Measurements from ENCODE around the gene RNPS1. TPM values are rescaled to one million over a fixed set of nuclear protein-coding genes. Genes with fewer than 3 reads are reported as not detected.

The RNPS1 gene
- total RNA-seq, 3 donors from 2014 or later, result 412 to 481 (median 413) TPM

GRCh38 chr16:2230376-2230775 is 37.5 kb downstream of the RNPS1 start:
- ATAC-seq (no peak), DNase-seq (no peak)
- H3K27me3 Mint-ChIP-seq (ENCODE audit: low read depth), result no peaks in the 10 kb centered on the region
- H3K9me3 Mint-ChIP-seq, result no peaks in the 10 kb centered on the region
- peaks cover 26% of the 10 kb centered on the region for H3K36me3 Mint-ChIP-seq (ENCODE audit: insufficient read depth)
- H3K4me3 Mint-ChIP-seq, result no peak overlapping the region
- H3K4me1 Mint-ChIP-seq (ENCODE audit: low read depth), result peaks cover 7% of the 10 kb centered on the region

DNA sequence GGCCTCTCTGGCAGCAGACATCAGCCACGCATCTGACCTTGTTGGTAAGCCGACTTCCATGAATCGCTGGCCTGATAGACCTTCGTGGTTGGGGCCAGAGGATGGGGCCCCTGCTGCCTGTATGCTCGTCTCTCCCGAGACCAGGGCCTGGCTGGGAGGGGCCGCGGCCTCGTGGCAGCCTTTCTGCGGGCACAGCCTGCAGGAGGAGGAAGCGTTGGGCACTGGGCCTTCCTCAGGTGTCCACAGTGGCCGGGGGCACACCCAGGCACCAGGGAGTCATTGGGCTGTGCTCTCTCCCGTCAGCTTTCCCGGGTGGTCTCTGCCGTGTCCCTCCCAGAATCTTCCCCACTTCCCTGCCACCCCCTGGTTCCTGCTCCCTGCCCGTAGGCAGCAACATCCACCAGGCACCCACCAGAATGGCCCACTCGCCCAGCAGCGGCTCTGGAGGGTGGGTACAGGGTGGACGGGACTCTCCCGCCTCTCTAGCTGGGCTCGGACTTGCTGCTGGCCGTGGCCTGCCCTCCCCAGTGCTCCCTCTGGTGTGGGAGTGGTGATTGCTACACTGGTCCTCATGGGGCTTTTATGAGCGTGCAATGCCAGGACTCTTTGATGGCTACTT is 38.2 kb downstream of the RNPS1 start:
- no peak for DNase-seq
- H3K36me3 Mint-ChIP-seq (ENCODE audit: insufficient read depth), result peaks cover 20% of the 10 kb centered on the region
- H3K9me3 Mint-ChIP-seq, result no peaks in the 10 kb centered on the region
- ATAC-seq, result no peak
- no peak overlapping the region for H3K4me3 Mint-ChIP-seq
- H3K27me3 Mint-ChIP-seq (ENCODE audit: low read depth), result no peaks in the 10 kb centered on the region
- peaks cover 9% of the 10 kb centered on the region for H3K4me1 Mint-ChIP-seq (ENCODE audit: low read depth)

- ATAC-seq (no peak), DNase-seq (no peak)
- no peaks in the 10 kb centered on the region for H3K9me3 Mint-ChIP-seq
- no peak overlapping the region for H3K4me3 Mint-ChIP-seq
- no peaks in the 10 kb centered on the region for H3K27me3 Mint-ChIP-seq (ENCODE audit: low read depth)
- H3K36me3 Mint-ChIP-seq (ENCODE audit: insufficient read depth), result peaks cover 20% of the 10 kb centered on the region
- peaks cover 15% of the 10 kb centered on the region for H3K4me1 Mint-ChIP-seq (ENCODE audit: low read depth)
Measured at GRCh38 chr16:2229091-2229490, 38.8 kb downstream of the RNPS1 start.

- ATAC-seq (no peak), DNase-seq (no peak)
- Mint-ChIP-seq H3K36me3 (ENCODE audit: insufficient read depth) (peaks cover 16% of the 10 kb centered on the region), H3K9me3 (no peaks in the 10 kb centered on the region), H3K4me1 (ENCODE audit: low read depth) (peaks cover 15% of the 10 kb centered on the region), H3K4me3 (no peak overlapping the region), H3K27me3 (ENCODE audit: low read depth) (no peaks in the 10 kb centered on the region)
Measured at GRCh38 chr16:2228161-2228824, 39.6 kb downstream of the RNPS1 start.

DNA sequence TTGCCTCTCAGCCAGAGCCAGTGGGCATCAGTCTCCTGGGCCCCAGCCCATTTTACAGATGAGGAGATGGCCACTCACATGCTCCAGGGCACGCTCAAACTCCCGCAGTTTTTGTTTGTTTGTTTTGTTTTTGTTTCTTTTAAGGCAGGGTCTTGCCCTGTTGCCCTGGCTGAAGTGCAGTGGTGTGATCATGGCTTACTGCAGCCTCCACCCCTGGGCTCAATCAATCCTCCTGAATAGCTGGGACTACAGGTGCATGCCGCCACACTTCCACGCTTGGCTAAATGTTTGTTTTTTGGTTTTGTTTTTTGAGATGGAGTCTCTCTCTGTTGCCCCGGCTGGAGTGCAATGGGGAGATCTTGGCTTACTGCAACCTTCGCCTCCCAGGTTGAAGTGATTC is 41.0 kb downstream of the RNPS1 start:
- Mint-ChIP-seq H3K36me3 (ENCODE audit: insufficient read depth) (peaks cover 15% of the 10 kb centered on the region), H3K9me3 (no peaks in the 10 kb centered on the region), H3K4me1 (ENCODE audit: low read depth) (peaks cover 17% of the 10 kb centered on the region), H3K27me3 (ENCODE audit: low read depth) (no peaks in the 10 kb centered on the region), H3K4me3 (no peak overlapping the region)
- ATAC-seq, result no peak
- no peak for DNase-seq

DNA sequence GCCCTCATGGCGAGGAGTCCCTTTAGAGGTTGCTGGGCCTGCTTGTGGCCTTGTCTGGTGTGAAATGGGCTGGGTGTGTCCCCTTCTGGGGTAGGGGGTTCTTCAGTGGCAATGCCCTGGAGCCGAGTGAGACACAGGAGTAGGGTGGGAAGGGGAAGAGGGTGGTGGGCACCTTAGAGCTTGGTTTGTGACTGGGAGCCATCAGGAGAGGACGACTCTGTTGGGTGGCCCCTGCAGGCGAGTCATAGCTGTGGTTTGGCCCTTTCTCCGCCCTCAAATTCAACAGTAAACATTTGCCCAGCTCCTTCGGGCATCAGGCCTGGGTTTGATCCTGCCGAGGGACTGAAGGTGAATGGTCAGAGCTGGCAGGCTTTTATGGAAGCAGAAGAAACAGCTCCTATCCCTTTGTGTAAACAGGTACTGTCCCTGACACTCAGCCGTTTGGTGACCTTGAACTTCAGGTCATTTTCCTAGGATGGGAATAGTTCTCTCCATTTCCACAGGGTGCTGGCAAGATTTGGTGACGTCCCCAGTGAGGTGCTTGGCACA is 41.6 kb downstream of the RNPS1 start:
- Mint-ChIP-seq H3K4me1 (ENCODE audit: low read depth) (peaks cover 17% of the 10 kb centered on the region), H3K27me3 (ENCODE audit: low read depth) (no peaks in the 10 kb centered on the region), H3K9me3 (no peaks in the 10 kb centered on the region), H3K36me3 (ENCODE audit: insufficient read depth) (peaks cover 13% of the 10 kb centered on the region), H3K4me3 (no peak overlapping the region)
- no peak for DNase-seq
- no peak for ATAC-seq

GRCh38 chr16:2223942-2224486 is 43.9 kb downstream of the RNPS1 start:
- DNase-seq (no peak), ATAC-seq (peak; percentile 23 to 35)
- peaks cover 17% of the 10 kb centered on the region for H3K4me1 Mint-ChIP-seq (ENCODE audit: low read depth)
- peaks cover 4% of the 10 kb centered on the region for H3K36me3 Mint-ChIP-seq (ENCODE audit: insufficient read depth)
- H3K27me3 Mint-ChIP-seq (ENCODE audit: low read depth), result no peaks in the 10 kb centered on the region
- H3K4me3 Mint-ChIP-seq, result peak overlapping the region; percentile 85
- no peaks in the 10 kb centered on the region for H3K9me3 Mint-ChIP-seq

- ATAC-seq, result peak; percentile 98
- peak within 1 kb of the TSS; percentile 85 for H3K4me3 Mint-ChIP-seq
- no peaks in the 10 kb centered on the region for H3K27me3 Mint-ChIP-seq (ENCODE audit: low read depth)
- H3K9me3 Mint-ChIP-seq, result no peaks in the 10 kb centered on the region
- H3K4me1 Mint-ChIP-seq (ENCODE audit: low read depth), result peaks cover 17% of the 10 kb centered on the region
- peak; percentile 99 for DNase-seq
- peaks cover 4% of the 10 kb centered on the region for H3K36me3 Mint-ChIP-seq (ENCODE audit: insufficient read depth)
Measured at GRCh38 chr16:2223221-2223941, 44.5 kb downstream of the RNPS1 start, which contains the start of gene E4F1. Gene E4F1, plus strand, starts transcription at chr16:2223591. Its CDS starts 23 bp downstream, at chr16:2223614.

- no peaks in the 10 kb centered on the region for H3K9me3 Mint-ChIP-seq
- peaks cover 6% of the 10 kb centered on the region for H3K36me3 Mint-ChIP-seq (ENCODE audit: insufficient read depth)
- no peak for ATAC-seq
- DNase-seq, result no peak
- peaks cover 15% of the 10 kb centered on the region for H3K4me1 Mint-ChIP-seq (ENCODE audit: low read depth)
- H3K27me3 Mint-ChIP-seq (ENCODE audit: low read depth), result no peaks in the 10 kb centered on the region
- peak overlapping the region; percentile 87 for H3K4me3 Mint-ChIP-seq
Measured at GRCh38 chr16:2216330-2216729, 51.6 kb downstream of the RNPS1 start.

DNA sequence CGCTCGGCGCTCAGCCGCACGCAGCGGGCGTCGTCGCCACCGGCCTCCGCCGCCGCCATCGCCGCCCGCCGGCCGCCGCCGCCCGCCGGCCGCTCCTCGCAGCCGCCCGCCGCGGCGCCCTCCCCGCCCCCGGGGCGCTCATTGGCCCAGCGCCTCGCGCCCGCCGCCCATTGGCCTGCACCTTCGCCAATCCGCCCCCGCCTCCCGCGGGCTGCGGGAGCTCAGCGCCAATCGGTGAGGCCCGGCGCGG is 53.3 kb downstream of the RNPS1 start, which contains the start of gene PGP:
Gene PGP, minus strand, starts transcription at position 122 of the 250 bp plus-strand sequence. Its CDS starts 63 bp downstream, at position 59.
- H3K36me3 Mint-ChIP-seq (ENCODE audit: insufficient read depth), result peaks cover 6% of the 10 kb centered on the region
- no peaks in the 10 kb centered on the region for H3K9me3 Mint-ChIP-seq
- H3K4me3 Mint-ChIP-seq, result peak within 1 kb of the TSS; percentile 87
- DNase-seq, result no peak
- peak; percentile 92 to 93 for ATAC-seq
- peaks cover 15% of the 10 kb centered on the region for H3K4me1 Mint-ChIP-seq (ENCODE audit: low read depth)
- no peaks in the 10 kb centered on the region for H3K27me3 Mint-ChIP-seq (ENCODE audit: low read depth)

DNA sequence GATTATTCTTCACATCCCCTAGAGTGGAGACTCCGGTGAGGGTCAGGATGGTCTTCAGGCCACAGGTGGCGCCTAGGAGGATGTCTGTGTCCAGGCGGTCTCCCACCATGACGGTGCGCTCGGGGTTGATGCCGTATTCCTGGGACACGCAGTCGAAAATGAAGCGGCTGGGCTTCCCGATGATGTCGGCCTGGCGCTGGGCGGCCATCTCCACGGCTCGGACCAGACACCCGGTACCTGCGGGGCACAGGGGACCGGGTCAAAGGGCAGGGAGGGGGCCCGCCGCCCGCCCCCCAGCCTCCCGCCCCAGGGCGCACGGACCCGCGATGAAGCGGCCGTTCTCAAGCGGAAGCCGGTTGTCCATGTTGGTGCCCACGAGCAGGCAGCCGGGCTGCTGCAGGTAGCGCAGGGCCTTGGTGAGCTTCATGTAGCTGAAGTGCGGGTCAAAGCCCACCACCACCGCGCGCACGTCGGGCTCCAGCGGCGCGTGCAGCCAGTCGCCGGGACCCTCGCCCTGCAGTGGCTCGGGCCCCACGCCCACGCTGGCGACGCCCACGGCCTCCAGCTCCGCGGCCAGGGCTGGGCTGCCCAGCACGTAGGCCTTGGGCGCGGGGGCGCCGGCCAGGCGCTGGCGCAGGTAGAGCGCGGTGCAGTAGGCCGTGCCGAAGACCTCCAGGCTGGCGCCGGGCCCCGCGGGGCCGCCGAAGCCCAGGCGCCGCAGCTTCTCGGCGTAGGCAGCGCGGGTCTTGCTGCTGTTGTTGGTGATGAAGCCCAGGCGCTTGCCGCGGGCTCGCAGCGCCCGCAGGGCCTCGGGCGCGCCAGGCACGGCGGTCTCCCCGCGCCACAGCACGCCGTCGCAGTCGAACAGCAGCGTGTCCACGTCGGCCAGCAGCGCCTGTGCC is 53.9 kb downstream of the RNPS1 start:
- no peaks in the 10 kb centered on the region for H3K27me3 Mint-ChIP-seq (ENCODE audit: low read depth)
- H3K9me3 Mint-ChIP-seq, result no peaks in the 10 kb centered on the region
- H3K4me3 Mint-ChIP-seq, result peak overlapping the region; percentile 81
- peak; percentile 0 to 5 for ATAC-seq
- no peak for DNase-seq
- peaks cover 15% of the 10 kb centered on the region for H3K4me1 Mint-ChIP-seq (ENCODE audit: low read depth)
- H3K36me3 Mint-ChIP-seq (ENCODE audit: insufficient read depth), result peaks cover 6% of the 10 kb centered on the region

- Mint-ChIP-seq H3K4me3 (peak overlapping the region; percentile 81), H3K9me3 (no peaks in the 10 kb centered on the region), H3K4me1 (ENCODE audit: low read depth) (peaks cover 17% of the 10 kb centered on the region), H3K27me3 (ENCODE audit: low read depth) (no peaks in the 10 kb centered on the region), H3K36me3 (ENCODE audit: insufficient read depth) (peaks cover 8% of the 10 kb centered on the region)
- DNase-seq (no peak), ATAC-seq (no peak)
Measured at GRCh38 chr16:2212362-2213324, 55.3 kb downstream of the RNPS1 start.

DNA sequence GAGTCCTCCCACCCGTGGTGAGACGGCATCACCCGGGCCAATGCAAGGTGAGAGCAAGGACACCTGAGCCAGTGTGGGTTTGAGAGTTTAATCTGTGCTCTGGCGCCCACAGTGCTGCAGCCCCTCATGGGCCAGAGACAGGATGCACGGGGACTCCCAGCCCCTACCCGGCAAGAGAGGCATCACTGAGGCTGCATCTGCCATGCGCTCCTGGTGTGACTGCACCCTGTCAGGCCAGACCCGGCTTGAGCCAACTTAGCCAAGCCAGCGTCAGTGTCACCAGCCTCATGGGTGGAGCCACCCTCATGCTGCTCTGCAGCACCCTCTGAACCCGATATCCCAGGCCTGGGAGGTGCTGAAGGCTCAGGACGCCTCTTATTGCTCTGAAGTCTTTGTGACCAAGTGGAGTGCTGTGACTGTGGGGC is 56.0 kb downstream of the RNPS1 start:
- Mint-ChIP-seq H3K27me3 (ENCODE audit: low read depth) (no peaks in the 10 kb centered on the region), H3K4me3 (peak overlapping the region; percentile 31), H3K36me3 (ENCODE audit: insufficient read depth) (peaks cover 11% of the 10 kb centered on the region), H3K9me3 (no peaks in the 10 kb centered on the region), H3K4me1 (ENCODE audit: low read depth) (peaks cover 23% of the 10 kb centered on the region)
- no peak for ATAC-seq
- DNase-seq, result no peak
